Calu3 (cell line): Measurements from ENCODE around the gene KIDINS220. TPM values are rescaled to one million over a fixed set of nuclear protein-coding genes. Genes with fewer than 3 reads are reported as not detected.
"Not testable (repeated sequence)": the region's sequence is repeated elsewhere in the genome, so short reads cannot be mapped to it uniquely, and the experiment has no call there.

Experiments used
- BruUV-seq: library from RNA; stranded (reverse); fragments of 400-500 nt; replicated peaks from 2 replicates; lab custom pipeline; 2021; lab: Mats Ljungman, UMichigan
- CTCF ChIA-PET: fragments of 300-600 bp; sonication (Branson Sonifier 250); formaldehyde crosslinking; loops from one replicate; lab custom pipeline; 2022; ENCODE audit warnings: antibody characterized with exemption; lab: Charles Lee
- DNase-seq: peaks from one replicate; pipeline ENCODE4 v3.0.0; 2022
- H3K27ac Mint-ChIP-seq: one replicate; pipeline ENCODE4 v1.8.0; 2022; ENCODE audit warnings: mixed read lengths; ENCODE audit not compliant: unreplicated experiment
- H3K27me3 Mint-ChIP-seq: one replicate; pipeline ENCODE4 v1.8.0; 2022; ENCODE audit warnings: mixed read lengths; ENCODE audit not compliant: unreplicated experiment
- H3K36me3 Mint-ChIP-seq: one replicate; pipeline ENCODE4 v1.8.0; 2022; ENCODE audit warnings: mild to moderate bottlenecking, moderate library complexity, mixed read lengths; ENCODE audit not compliant: insufficient read depth, unreplicated experiment
- H3K4me1 Mint-ChIP-seq: one replicate; pipeline ENCODE4 v1.8.0; 2022; ENCODE audit warnings: mild to moderate bottlenecking, low read depth, mixed read lengths; ENCODE audit not compliant: unreplicated experiment
- H3K4me3 Mint-ChIP-seq: one replicate; pipeline ENCODE4 v1.8.0; 2022; ENCODE audit warnings: mild to moderate bottlenecking, low read depth, moderate library complexity, mixed read lengths; ENCODE audit not compliant: unreplicated experiment
- H3K9me3 Mint-ChIP-seq: one replicate; pipeline ENCODE4 v1.8.0; 2022; ENCODE audit warnings: low read depth, mixed read lengths; ENCODE audit not compliant: unreplicated experiment
- CTCF ChIP-seq: fragments of 200-600 bp; IDR thresholded peaks from one replicate; pipeline ENCODE4 v1.8.0; 2022; ENCODE audit warnings: antibody characterized with exemption; ENCODE audit not compliant: unreplicated experiment
- intact Hi-C: fragments of 100-400 bp; cut with micrococcal nuclease; formaldehyde crosslinking; loops from one replicate; pipeline ENCODE4 v1.10.0; 2022; ENCODE audit not compliant: unreplicated experiment
- total RNA-seq: library from RNA; stranded (reverse); gene quantifications from 2 replicates; pipeline ENCODE4 v1.2.3, GENCODE V29; 2022

The KIDINS220 gene
- total RNA-seq, 1 experiment from 2014 or later: 33.6 TPM

- peaks cover 8% of the 10 kb centered on the region for H3K36me3 Mint-ChIP-seq
- H3K27me3 Mint-ChIP-seq: no peaks in the 10 kb centered on the region
- no TSS peak for BruUV-seq
- H3K9me3 Mint-ChIP-seq: no peaks in the 10 kb centered on the region
- H3K4me3 Mint-ChIP-seq: peak overlapping the region; percentile 7
- intact Hi-C loops: no loop called here
- DNase-seq: peak; percentile 36
- peak overlapping the region; percentile 16 for H3K27ac Mint-ChIP-seq
- no peak for TF ChIP-seq CTCF
- CTCF ChIA-PET: interaction anchor here (0.8 to 1.6 kb wide), 3 partner anchors 15 to 310 kb away, joined by 3 to 4 read pairs (median 3); no protein-coding TSS in a partner anchor
- H3K4me1 Mint-ChIP-seq: peaks cover 15% of the 10 kb centered on the region
Measured at GRCh38 chr2:8729939-8730338, 107.5 kb downstream of the KIDINS220 start.

- peaks cover 15% of the 10 kb centered on the region for H3K4me1 Mint-ChIP-seq
- DNase-seq, intact Hi-C loops, H3K4me3 Mint-ChIP-seq, H3K36me3 Mint-ChIP-seq, H3K9me3 Mint-ChIP-seq, BruUV-seq, H3K27ac Mint-ChIP-seq, H3K27me3 Mint-ChIP-seq: not testable (repeated sequence)
- CTCF ChIA-PET: interaction anchor here (0.8 to 1.6 kb wide), 2 partner anchors 15 to 36 kb away, joined by 3 to 4 read pairs; no protein-coding TSS in a partner anchor
Measured at GRCh38 chr2:8729101-8729500, 108.3 kb downstream of the KIDINS220 start.

- Mint-ChIP-seq H3K36me3 (peaks cover 8% of the 10 kb centered on the region), H3K27me3 (no peaks in the 10 kb centered on the region), H3K4me3 (no peak overlapping the region), H3K9me3 (no peaks in the 10 kb centered on the region), H3K4me1 (peaks cover 15% of the 10 kb centered on the region), H3K27ac (no peak overlapping the region)
- BruUV-seq: no TSS peak
- no peak for TF ChIP-seq CTCF
- CTCF ChIA-PET: interaction anchor here (1.6 kb wide), 1 partner anchor 35 kb away, joined by 4 read pairs; no protein-coding TSS in a partner anchor
- intact Hi-C loops: no loop called here
- no peak for DNase-seq
Measured at GRCh38 chr2:8728305-8729015, 109.0 kb downstream of the KIDINS220 start.

- Mint-ChIP-seq H3K27ac (no peak overlapping the region), H3K27me3 (no peaks in the 10 kb centered on the region), H3K4me1 (peaks cover 15% of the 10 kb centered on the region), H3K4me3 (no peak overlapping the region), H3K9me3 (no peaks in the 10 kb centered on the region), H3K36me3 (peaks cover 8% of the 10 kb centered on the region)
- DNase-seq: no peak
- intact Hi-C loops: no loop called here
- CTCF ChIA-PET: no interaction called here
- no TSS peak for BruUV-seq
- TF ChIP-seq CTCF: no peak
Measured at GRCh38 chr2:8725838-8726237, 111.6 kb downstream of the KIDINS220 start.

- no peak for TF ChIP-seq CTCF
- H3K27ac Mint-ChIP-seq: no peak overlapping the region
- no peak overlapping the region for H3K4me3 Mint-ChIP-seq
- peaks cover 10% of the 10 kb centered on the region for H3K4me1 Mint-ChIP-seq
- intact Hi-C loops: no loop called here
- H3K27me3 Mint-ChIP-seq: no peaks in the 10 kb centered on the region
- CTCF ChIA-PET: no interaction called here
- no peaks in the 10 kb centered on the region for H3K9me3 Mint-ChIP-seq
- BruUV-seq: no TSS peak
- H3K36me3 Mint-ChIP-seq: no peaks in the 10 kb centered on the region
- no peak for DNase-seq
Measured at GRCh38 chr2:8722986-8723385, 114.4 kb downstream of the KIDINS220 start.
